Right atrium auricular region (tissue), 2 donors: ENCODE results near the gene MGAT5. TPM values are rescaled to one million over a fixed set of nuclear protein-coding genes. Genes with fewer than 3 reads are reported as not detected.

ENCODE experiments used
- DNase-seq: peaks from one replicate; pipeline ENCODE4 v3.0.0-alpha.2; 2019; ENCODE audit warnings: low spot score
- H3K27ac ChIP-seq, 2 donors: fragments of 200-600 bp; sonication (generic); 1 replicate in 1 of 2; 2 replicates in 1 of 2; pipeline ENCODE4 v1.5.1; 2016 to 2019
- H3K27me3 ChIP-seq, 2 donors: fragments of 200-600 bp; sonication (generic); one replicate each; pipeline versions ENCODE4 v1.5.1 to v1.6.0; 2017 to 2019
- H3K36me3 ChIP-seq: fragments of 200-600 bp; sonication (generic); one replicate; pipeline ENCODE4 v1.5.1; 2016
- H3K4me1 ChIP-seq, 2 donors: fragments of 200-600 bp; sonication (generic); one replicate each; pipeline versions ENCODE4 v1.5.1 to v1.6.0; 2017 to 2019
- H3K4me3 ChIP-seq, 2 donors: fragments of 200-600 bp; sonication (generic); 1 replicate in 1 of 2; 2 replicates in 1 of 2; pipeline ENCODE4 v1.5.1; 2017 to 2019; ENCODE audit warnings: mild to moderate bottlenecking in 1 of 2, moderate library complexity in 1 of 2
- H3K9me3 ChIP-seq, 2 donors: fragments of 200-600 bp; sonication (generic); one replicate each; pipeline ENCODE4 v1.5.1; 2019
- total RNA-seq, 2 donors: library from RNA; depleted of rRNA; stranded (reverse); fragments of >200 nt; gene quantifications; one replicate each; pipeline ENCODE4 v1.1.0, GENCODE V29; 2016
- TF ChIP-seq, protein P1 (sequence below), 2 donors: fragments of 200-600 bp; sonication (generic); IDR thresholded peaks; one replicate each; pipeline ENCODE4 v1.5.1; 2019; ENCODE audit warnings: antibody characterized with exemption in 2 of 2

MGAT5 gene
- total RNA-seq, 2 donors from 2014 or later, result 56.9 to 91.0 TPM

- DNase-seq, result no peak
- Histone ChIP-seq H3K27ac (peak overlapping the region; percentile 71 to 80), H3K36me3 (no peaks in the 10 kb centered on the region), H3K4me3 (no peak overlapping the region), H3K27me3 (no peaks in the 10 kb centered on the region), H3K4me1 (peaks cover 0 to 48% of the 10 kb centered on the region in 2 donors), H3K9me3 (no peaks in the 10 kb centered on the region)
- TF ChIP-seq, protein P1, sequence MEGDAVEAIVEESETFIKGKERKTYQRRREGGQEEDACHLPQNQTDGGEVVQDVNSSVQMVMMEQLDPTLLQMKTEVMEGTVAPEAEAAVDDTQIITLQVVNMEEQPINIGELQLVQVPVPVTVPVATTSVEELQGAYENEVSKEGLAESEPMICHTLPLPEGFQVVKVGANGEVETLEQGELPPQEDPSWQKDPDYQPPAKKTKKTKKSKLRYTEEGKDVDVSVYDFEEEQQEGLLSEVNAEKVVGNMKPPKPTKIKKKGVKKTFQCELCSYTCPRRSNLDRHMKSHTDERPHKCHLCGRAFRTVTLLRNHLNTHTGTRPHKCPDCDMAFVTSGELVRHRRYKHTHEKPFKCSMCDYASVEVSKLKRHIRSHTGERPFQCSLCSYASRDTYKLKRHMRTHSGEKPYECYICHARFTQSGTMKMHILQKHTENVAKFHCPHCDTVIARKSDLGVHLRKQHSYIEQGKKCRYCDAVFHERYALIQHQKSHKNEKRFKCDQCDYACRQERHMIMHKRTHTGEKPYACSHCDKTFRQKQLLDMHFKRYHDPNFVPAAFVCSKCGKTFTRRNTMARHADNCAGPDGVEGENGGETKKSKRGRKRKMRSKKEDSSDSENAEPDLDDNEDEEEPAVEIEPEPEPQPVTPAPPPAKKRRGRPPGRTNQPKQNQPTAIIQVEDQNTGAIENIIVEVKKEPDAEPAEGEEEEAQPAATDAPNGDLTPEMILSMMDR (IDR thresholded peaks at IDR 0.05), result no peak
These were observed 157.5 kb downstream of the MGAT5 start for GRCh38 chr2:134411279-134411827.

DNA sequence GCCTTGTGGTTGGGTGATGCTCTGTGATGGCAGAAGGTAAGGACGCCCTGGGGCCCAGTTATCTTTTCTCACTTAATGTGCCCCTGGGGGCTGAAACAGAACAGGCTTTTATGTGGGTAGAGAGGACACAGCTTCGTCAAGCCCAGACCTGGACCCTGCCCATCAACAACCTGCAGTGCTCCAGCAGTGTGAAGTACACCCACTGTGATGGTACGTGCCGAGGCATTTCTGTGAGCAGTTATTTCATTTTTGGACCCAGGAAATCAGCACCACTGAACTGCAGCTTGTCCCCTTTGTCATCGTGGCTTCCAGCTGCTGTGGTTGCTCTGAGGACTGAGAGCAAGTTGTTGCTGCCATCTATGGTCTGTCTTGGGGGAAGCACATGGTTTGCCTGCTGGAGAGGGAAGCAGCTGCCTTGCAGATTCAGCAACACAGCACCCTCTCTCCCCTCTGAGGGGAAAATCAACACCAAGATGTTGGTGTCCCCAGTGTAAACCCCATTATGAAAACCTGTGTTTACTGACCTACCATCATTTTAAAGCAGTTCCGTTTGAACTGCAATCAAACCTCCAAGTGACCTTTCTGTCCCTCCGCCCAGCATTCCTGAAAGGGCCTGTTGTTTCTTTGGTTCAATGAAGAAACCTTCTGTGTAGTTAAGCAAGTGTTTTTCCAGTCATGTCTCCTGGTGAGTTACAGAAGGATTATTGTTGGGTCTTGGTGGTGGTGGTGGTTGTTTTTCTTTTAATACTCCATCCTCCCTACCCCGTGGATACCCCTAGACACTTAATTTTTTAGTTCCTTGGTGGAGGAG, 158.2 kb downstream of the MGAT5 start:
- H3K36me3 ChIP-seq, result no peaks in the 10 kb centered on the region
- peak overlapping the region; percentile 71 to 80 for H3K27ac ChIP-seq
- H3K4me1 ChIP-seq, result peaks cover 0 to 48% of the 10 kb centered on the region in 2 donors
- TF ChIP-seq, protein P1 (IDR thresholded peaks at IDR 0.05), result peak; percentile 64 to 77
- peak; percentile 82 for DNase-seq
- H3K27me3 ChIP-seq, result no peaks in the 10 kb centered on the region
- no peaks in the 10 kb centered on the region for H3K9me3 ChIP-seq
- no peak overlapping the region for H3K4me3 ChIP-seq

DNA sequence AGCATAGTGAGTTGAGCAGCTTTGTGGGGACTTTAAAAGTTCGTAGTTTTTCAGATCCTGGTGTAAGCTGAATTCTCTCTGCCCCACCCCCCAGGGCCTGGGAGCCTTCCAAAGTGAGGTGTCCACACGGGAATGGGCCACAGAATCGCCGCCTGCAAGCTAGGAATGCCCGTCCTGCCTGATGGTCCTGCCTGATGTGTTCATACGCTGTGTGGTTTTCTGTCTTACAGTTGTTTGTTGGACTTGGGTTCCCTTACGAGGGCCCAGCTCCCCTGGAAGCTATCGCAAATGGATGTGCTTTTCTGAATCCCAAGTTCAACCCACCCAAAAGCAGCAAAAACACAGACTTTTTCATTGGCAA, 158.7 kb downstream of the MGAT5 start:
- Histone ChIP-seq H3K27me3 (no peaks in the 10 kb centered on the region), H3K4me3 (no peak overlapping the region), H3K4me1 (peaks cover 0 to 48% of the 10 kb centered on the region in 2 donors), H3K9me3 (no peaks in the 10 kb centered on the region), H3K36me3 (no peaks in the 10 kb centered on the region), H3K27ac (peak overlapping the region; percentile 2 to 80)
- DNase-seq, result no peak
- TF ChIP-seq, protein P1 (IDR thresholded peaks at IDR 0.05), result no peak

- TF ChIP-seq, protein P1 (IDR thresholded peaks at IDR 0.05), result no peak
- Histone ChIP-seq H3K4me1 (peaks cover 0 to 41% of the 10 kb centered on the region in 2 donors), H3K4me3 (no peak overlapping the region), H3K27me3 (no peaks in the 10 kb centered on the region), H3K9me3 (no peaks in the 10 kb centered on the region), H3K27ac (peak overlapping the region in 1 of 2 donors; percentile 2), H3K36me3 (no peaks in the 10 kb centered on the region)
- no peak for DNase-seq
These were observed 159.6 kb downstream of the MGAT5 start for GRCh38 chr2:134413430-134413829.

DNA sequence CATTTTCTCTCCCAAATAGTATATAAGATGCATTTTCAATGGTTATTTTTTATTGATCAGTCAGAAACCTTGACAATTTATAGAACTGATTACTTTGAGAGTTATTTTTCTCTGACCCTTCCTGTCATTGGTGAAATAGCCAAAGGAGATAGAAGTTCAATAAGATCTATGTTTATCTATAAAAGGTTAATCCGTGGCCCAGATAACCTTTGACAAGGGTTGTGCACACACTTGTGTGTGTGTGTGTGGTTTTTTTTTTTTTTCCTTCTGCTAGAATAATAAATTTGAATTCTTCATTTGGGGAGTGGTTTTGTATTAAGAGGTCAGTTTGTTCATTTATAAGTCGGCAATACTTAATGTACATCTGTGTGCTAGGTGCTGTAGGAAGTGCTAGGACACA, 160.0 kb downstream of the MGAT5 start:
- TF ChIP-seq, protein P1 (IDR thresholded peaks at IDR 0.05), result no peak
- Histone ChIP-seq H3K9me3 (no peaks in the 10 kb centered on the region), H3K27me3 (no peaks in the 10 kb centered on the region), H3K4me3 (no peak overlapping the region), H3K4me1 (peaks cover 0 to 36% of the 10 kb centered on the region in 2 donors), H3K27ac (no peak overlapping the region), H3K36me3 (no peaks in the 10 kb centered on the region)
- no peak for DNase-seq
